Measurements from ENCODE around the gene BCORL1.

DNA sequence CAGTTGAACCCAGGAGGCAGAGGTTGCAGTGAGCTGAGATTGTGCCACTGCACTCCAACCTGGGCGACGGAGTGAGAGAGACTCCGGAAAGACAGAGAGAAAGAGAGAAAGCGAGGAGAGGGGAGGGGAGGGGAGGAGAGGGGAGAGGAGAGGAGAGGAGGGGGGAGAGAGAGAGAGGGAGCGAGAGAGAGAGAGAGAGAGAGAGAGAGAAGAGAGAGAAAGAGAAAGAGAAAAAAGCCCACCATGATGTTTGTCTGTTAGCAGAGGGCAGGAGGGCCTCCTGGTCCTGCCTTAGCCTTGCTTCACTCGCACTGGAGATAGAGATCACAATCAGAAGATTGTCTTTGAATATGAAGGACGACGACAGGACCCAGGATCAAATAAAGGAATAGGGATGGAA lies 18.7 kb upstream of the BCORL1 start:
- TF ChIP-seq, protein P1, sequence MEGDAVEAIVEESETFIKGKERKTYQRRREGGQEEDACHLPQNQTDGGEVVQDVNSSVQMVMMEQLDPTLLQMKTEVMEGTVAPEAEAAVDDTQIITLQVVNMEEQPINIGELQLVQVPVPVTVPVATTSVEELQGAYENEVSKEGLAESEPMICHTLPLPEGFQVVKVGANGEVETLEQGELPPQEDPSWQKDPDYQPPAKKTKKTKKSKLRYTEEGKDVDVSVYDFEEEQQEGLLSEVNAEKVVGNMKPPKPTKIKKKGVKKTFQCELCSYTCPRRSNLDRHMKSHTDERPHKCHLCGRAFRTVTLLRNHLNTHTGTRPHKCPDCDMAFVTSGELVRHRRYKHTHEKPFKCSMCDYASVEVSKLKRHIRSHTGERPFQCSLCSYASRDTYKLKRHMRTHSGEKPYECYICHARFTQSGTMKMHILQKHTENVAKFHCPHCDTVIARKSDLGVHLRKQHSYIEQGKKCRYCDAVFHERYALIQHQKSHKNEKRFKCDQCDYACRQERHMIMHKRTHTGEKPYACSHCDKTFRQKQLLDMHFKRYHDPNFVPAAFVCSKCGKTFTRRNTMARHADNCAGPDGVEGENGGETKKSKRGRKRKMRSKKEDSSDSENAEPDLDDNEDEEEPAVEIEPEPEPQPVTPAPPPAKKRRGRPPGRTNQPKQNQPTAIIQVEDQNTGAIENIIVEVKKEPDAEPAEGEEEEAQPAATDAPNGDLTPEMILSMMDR (IDR thresholded peaks at IDR 0.05) = no peak
- TF ChIP-seq POLR2A (IDR thresholded peaks at IDR 0.05) (no peak), POLR2AphosphoS5 (IDR thresholded peaks at IDR 0.05) (no peak)
